AG04450 (cell line): ENCODE results near the gene THUMPD2. TPM values are rescaled to one million over a fixed set of nuclear protein-coding genes. Genes with fewer than 3 reads are reported as not detected.

Experiments used
- CTCF ChIA-PET: fragments of 300-600, 350-600 bp; formaldehyde crosslinking; extraction: SDS; loops from one replicate; lab custom pipeline; 2022; ENCODE audit warnings: antibody characterized with exemption, inconsistent platforms; lab: Charles Lee
- POLR2A ChIA-PET: fragments of 350-600 bp; formaldehyde crosslinking; extraction: SDS; loops from one replicate; lab custom pipeline; 2021; ENCODE audit warnings: antibody characterized with exemption, inconsistent platforms; lab: Yijun Ruan, JAX
- DNase-seq: peaks from one replicate; pipeline ENCODE4 v3.0.0-alpha.2; 2011; ENCODE audit warnings: low read depth, low spot score
- H3K27ac ChIP-seq: one replicate; pipeline ENCODE4 v1.5.1; 2012; ENCODE audit warnings: low read depth, low read length, control low read depth
- H3K27me3 ChIP-seq: one replicate; pipeline ENCODE4 v1.6.0; 2012; ENCODE audit warnings: low read length; ENCODE audit not compliant: control insufficient read depth, insufficient read depth
- H3K4me3 ChIP-seq: 2 replicates; pipeline ENCODE4 v1.5.1; 2011; ENCODE audit warnings: mild to moderate bottlenecking, low read depth, low read length, control low read depth
- H3K9me3 ChIP-seq: 2 replicates; pipeline ENCODE4 v1.5.1; 2012; ENCODE audit warnings: low read length; ENCODE audit not compliant: control insufficient read depth, insufficient read depth
- polyA plus RNA-seq: library from polyadenylated mRNA; depleted of rRNA; stranded (reverse); fragments of >200 nt; gene quantifications from 2 replicates; pipeline ENCODE4 v1.2.3, GENCODE V29; 2011
- TF ChIP-seq, protein P1 (sequence below): IDR thresholded peaks from 2 replicates; pipeline ENCODE4 v1.5.1; 2011; ENCODE audit warnings: low read depth, low read length, control low read depth, inconsistent platforms

THUMPD2 gene
- polyA plus RNA-seq, 1 experiment, result 11.7 TPM

DNA sequence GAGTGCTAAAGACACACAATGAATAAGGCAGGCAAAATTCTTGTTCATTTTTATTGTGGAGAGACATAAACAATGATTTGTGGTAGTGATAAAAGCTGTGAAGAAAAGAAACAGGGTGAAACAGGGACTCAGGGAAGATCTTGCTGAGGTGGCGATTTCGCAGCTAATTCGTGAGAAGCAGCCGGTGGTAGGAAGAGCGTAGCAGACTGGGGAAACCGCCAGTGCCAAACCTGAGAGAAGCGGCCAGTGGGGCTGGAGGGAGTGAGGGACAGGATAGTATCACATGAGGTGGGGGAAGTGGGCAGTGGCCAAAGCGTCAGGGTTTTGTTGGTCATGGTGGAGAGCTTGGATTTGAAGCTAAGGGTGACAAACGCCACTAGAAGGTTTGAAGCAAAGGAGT lies 71.1 kb downstream of the THUMPD2 start:
- DNase-seq, result no peak
- ChIA-PET POLR2A (no interaction called here), CTCF (interaction anchor here (0.6 kb wide), 1 partner anchor 35 kb away, joined by 3 read pairs; no protein-coding TSS in a partner anchor)
- TF ChIP-seq, protein P1, sequence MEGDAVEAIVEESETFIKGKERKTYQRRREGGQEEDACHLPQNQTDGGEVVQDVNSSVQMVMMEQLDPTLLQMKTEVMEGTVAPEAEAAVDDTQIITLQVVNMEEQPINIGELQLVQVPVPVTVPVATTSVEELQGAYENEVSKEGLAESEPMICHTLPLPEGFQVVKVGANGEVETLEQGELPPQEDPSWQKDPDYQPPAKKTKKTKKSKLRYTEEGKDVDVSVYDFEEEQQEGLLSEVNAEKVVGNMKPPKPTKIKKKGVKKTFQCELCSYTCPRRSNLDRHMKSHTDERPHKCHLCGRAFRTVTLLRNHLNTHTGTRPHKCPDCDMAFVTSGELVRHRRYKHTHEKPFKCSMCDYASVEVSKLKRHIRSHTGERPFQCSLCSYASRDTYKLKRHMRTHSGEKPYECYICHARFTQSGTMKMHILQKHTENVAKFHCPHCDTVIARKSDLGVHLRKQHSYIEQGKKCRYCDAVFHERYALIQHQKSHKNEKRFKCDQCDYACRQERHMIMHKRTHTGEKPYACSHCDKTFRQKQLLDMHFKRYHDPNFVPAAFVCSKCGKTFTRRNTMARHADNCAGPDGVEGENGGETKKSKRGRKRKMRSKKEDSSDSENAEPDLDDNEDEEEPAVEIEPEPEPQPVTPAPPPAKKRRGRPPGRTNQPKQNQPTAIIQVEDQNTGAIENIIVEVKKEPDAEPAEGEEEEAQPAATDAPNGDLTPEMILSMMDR, result no peak
- Histone ChIP-seq H3K9me3 (no peaks in the 10 kb centered on the region), H3K27ac (no peak overlapping the region), H3K27me3 (peaks cover 2% of the 10 kb centered on the region), H3K4me3 (no peak overlapping the region)

DNA sequence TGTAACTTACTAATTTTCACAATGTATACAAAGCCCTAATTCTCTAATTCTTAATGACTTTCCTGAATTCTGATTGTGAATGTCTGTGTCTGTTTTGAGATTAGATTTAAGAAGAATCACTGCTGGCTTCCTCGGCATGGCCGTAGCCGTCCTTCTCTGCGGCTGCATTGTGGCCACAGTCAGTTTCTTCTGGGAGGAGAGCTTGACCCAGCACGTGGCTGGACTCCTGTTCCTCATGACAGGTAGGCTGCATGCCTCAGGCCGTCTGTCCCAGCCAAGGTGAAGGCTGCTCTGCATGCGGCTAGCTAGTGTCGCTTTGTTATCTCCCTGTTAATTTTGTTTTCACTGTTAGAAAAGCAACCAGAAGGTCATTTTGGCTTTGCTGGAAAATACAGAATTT lies 72.1 kb downstream of the THUMPD2 start:
- CTCF ChIA-PET, result no interaction called here
- Histone ChIP-seq H3K27ac (no peak overlapping the region), H3K27me3 (peaks cover 2% of the 10 kb centered on the region), H3K4me3 (no peak overlapping the region), H3K9me3 (no peaks in the 10 kb centered on the region)
- DNase-seq, result no peak
- POLR2A ChIA-PET, result no interaction called here
- TF ChIP-seq, protein P1, result no peak

DNA sequence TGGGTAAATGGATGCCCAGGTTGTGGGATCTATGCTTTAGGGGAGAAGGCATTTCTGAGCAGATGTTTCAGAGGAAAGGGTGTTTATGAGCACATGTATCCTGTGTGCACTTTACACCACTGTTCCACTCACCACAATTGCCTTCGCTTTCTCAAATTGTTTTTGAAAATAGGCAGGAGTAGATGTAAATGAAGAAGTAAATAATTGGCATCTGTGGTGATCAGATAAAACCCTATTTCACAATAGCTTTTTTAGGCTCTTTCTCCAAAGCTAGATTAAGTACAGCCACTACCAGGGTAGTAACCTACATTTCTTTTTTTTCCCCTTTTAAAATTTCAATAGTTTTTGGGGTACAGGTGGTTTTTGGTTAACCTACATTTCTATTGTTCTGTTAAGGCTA lies 72.7 kb downstream of the THUMPD2 start:
- Histone ChIP-seq H3K9me3 (no peaks in the 10 kb centered on the region), H3K27ac (no peak overlapping the region), H3K4me3 (no peak overlapping the region), H3K27me3 (peaks cover 2% of the 10 kb centered on the region)
- TF ChIP-seq, protein P1, result no peak
- CTCF ChIA-PET, result no interaction called here
- no peak for DNase-seq
- POLR2A ChIA-PET, result no interaction called here

DNA sequence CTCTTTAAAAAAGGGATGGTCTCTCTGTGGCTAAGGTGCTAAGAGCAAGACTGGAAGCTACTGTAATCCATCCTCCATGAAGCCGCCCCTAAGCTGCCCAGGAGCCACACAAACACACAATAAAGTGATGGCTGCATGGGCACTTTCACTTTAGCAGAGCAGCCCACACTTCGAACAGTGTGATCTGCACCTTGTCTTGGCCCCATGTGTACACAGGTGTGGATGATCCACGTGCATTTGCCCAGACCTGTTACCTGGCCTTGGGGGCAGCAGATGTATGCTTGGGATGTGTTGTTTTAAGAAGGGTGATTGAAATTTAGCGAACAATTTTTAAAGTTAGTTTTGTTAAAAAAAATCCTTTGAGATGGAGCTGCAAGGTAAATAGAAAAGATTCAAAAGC lies 73.4 kb downstream of the THUMPD2 start:
- DNase-seq, result no peak
- H3K4me3 ChIP-seq, result no peak overlapping the region
- peaks cover 2% of the 10 kb centered on the region for H3K27me3 ChIP-seq
- no peak overlapping the region for H3K27ac ChIP-seq
- H3K9me3 ChIP-seq, result no peaks in the 10 kb centered on the region
- ChIA-PET POLR2A (no interaction called here), CTCF (no interaction called here)
- TF ChIP-seq, protein P1, result no peak

DNA sequence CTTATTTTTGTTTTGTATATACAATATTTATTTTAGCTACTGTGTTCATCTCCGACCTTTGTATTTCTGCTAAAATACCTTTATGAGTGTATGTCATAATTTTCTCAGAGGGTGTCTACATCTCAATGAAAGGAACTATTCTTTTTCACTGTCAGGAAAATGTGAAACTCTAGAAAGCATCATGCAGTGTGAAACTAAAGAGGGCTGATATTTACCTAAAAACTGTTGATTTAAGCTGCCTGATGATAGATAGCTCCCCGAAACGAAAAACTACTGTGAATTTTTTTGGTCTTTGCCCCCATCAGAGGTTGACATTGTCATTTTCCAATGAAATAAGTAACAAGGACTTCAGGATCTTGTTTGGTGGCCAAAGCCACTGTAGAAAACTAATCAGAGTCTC lies 74.5 kb downstream of the THUMPD2 start:
- no peak for DNase-seq
- peaks cover under 1% of the 10 kb centered on the region; the same call in 1 of the 2 replicates for H3K9me3 ChIP-seq
- H3K27me3 ChIP-seq, result peaks cover under 1% of the 10 kb centered on the region
- ChIA-PET POLR2A (no interaction called here), CTCF (no interaction called here)
- no peak overlapping the region for H3K4me3 ChIP-seq
- TF ChIP-seq, protein P1, result no peak
- H3K27ac ChIP-seq, result no peak overlapping the region
